OCI-LY1 (cell line): ENCODE results near the gene TLCD1.

Source experiments
- H2AFZ ChIP-seq: fragments of 200-600 bp; sonication (generic), shearing (Covaris generic); 2 replicates; pipeline ENCODE4 v1.6.0; 2014; ENCODE audit warnings: antibody characterized with exemption, mild to moderate bottlenecking, low read length
- H3F3A ChIP-seq: fragments of 200-600 bp; sonication (generic), shearing (Covaris generic); 2 replicates; pipeline ENCODE4 v1.6.0; 2014; ENCODE audit warnings: mild to moderate bottlenecking, antibody characterized with exemption, low read length, moderate library complexity; ENCODE audit not compliant: insufficient read depth
- H3K27ac ChIP-seq: fragments of 200-600 bp; sonication (generic); 2 replicates; pipeline ENCODE4 v1.5.1; 2014; ENCODE audit warnings: low read length, mixed run types, mild to moderate bottlenecking, low read depth; ENCODE audit not compliant: poor library complexity, severe bottlenecking
- H3K27me3 ChIP-seq: fragments of 200-600 bp; sonication (generic); 2 replicates; pipeline ENCODE4 v1.6.0; 2014; ENCODE audit warnings: antibody characterized with exemption, mild to moderate bottlenecking, low read length, moderate library complexity; ENCODE audit not compliant: insufficient read depth
- H3K36me3 ChIP-seq: fragments of 200-600 bp; sonication (generic); 2 replicates; pipeline ENCODE4 v1.6.1; 2014; ENCODE audit warnings: mild to moderate bottlenecking, antibody characterized with exemption, low read length, moderate library complexity, mixed read lengths; ENCODE audit not compliant: insufficient read depth
- H3K4me1 ChIP-seq: fragments of 200-600 bp; sonication (generic); 2 replicates; pipeline ENCODE4 v1.5.1; 2014; ENCODE audit warnings: mild to moderate bottlenecking, low read length, moderate library complexity; ENCODE audit not compliant: insufficient read depth, severe bottlenecking
- H3K4me2 ChIP-seq: fragments of 200-600 bp; sonication (generic), shearing (Covaris generic); 2 replicates; pipeline ENCODE4 v1.6.1; 2014; ENCODE audit warnings: low read length
- H3K4me3 ChIP-seq: fragments of 200-600 bp; sonication (generic); 2 replicates; pipeline ENCODE4 v1.5.1; 2014; ENCODE audit warnings: low read length, low read depth, mild to moderate bottlenecking, mixed read lengths; ENCODE audit not compliant: poor library complexity, severe bottlenecking
- H3K79me2 ChIP-seq: fragments of 200-600 bp; shearing (Covaris generic); 2 replicates; pipeline ENCODE4 v1.6.1; 2016; ENCODE audit warnings: mixed run types, low read length, mixed read lengths; ENCODE audit not compliant: insufficient read depth
- H3K9ac ChIP-seq: fragments of 200-600 bp; sonication (generic), shearing (Covaris generic); 2 replicates; pipeline ENCODE4 v1.6.1; 2014; ENCODE audit warnings: mild to moderate bottlenecking, low read length, mixed read lengths
- H3K9me2 ChIP-seq: fragments of 200-600 bp; sonication (generic), shearing (Covaris generic); 2 replicates; pipeline ENCODE4 v1.6.1; 2014; ENCODE audit warnings: low read depth, mild to moderate bottlenecking, low read length, mixed read lengths
- H3K9me3 ChIP-seq: fragments of 200-600 bp; shearing (Covaris generic); 2 replicates; pipeline ENCODE4 v1.6.1; 2014; ENCODE audit warnings: low read length, mixed read lengths
- H4K20me1 ChIP-seq: fragments of 200-600 bp; sonication (generic), shearing (Covaris generic); 2 replicates; pipeline ENCODE4 v1.6.0; 2016; ENCODE audit warnings: mild to moderate bottlenecking, low read length; ENCODE audit not compliant: insufficient read depth
- EZH2 ChIP-seq: fragments of 200-600 bp; sonication (generic), shearing (Covaris generic); IDR thresholded peaks from 2 replicates; pipeline ENCODE4 v1.8.0; 2017; ENCODE audit warnings: borderline replicate concordance, mixed run types, mild to moderate bottlenecking, antibody characterized with exemption, low read length, moderate library complexity, mixed read lengths
- TF ChIP-seq, protein P1 (sequence below): fragments of 200-600 bp; sonication (generic), shearing (Covaris generic); IDR thresholded peaks from 2 replicates; pipeline ENCODE4 v1.5.1; 2017; ENCODE audit warnings: mild to moderate bottlenecking, antibody characterized with exemption, low read length, moderate library complexity, mixed read lengths

TLCD1 gene, protein sequence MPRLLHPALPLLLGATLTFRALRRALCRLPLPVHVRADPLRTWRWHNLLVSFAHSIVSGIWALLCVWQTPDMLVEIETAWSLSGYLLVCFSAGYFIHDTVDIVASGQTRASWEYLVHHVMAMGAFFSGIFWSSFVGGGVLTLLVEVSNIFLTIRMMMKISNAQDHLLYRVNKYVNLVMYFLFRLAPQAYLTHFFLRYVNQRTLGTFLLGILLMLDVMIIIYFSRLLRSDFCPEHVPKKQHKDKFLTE

DNA sequence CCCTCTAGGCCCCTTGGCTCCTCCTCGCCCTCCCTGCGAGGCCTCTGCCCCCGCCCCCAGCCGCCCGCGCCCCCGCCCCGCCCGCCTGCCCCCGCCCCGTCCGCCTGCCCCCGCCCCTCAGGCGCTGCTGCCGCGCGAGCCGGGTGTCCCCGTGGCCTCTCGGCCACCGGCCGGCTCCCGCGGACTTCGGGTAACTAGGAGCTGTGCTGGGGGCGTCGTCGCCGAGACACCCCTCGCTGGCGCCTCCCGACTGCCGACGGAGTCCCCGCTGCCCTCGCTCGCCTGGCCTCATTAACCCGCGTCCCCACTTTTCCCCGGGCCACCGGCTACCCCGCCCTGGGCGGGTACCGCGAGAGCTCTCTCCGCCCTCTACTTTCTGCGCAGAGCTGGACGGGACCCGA, at the start of gene TLCD1:
TLCD1 (minus strand) TSS at position 8 of the 401 bp plus-strand sequence. CDS start 136 bp downstream, outside the sequence.
- peak within 1 kb of the TSS; percentile 91 for H3K4me2 ChIP-seq
- peaks cover 20% of the 10 kb centered on the region for H3F3A ChIP-seq
- peaks cover 4% of the 10 kb centered on the region for H3K79me2 ChIP-seq
- no peaks in the 10 kb centered on the region for H4K20me1 ChIP-seq
- no peaks in the 10 kb centered on the region for H3K27me3 ChIP-seq
- H3K36me3 ChIP-seq, result peaks cover 43% of the 10 kb centered on the region
- H3K9me3 ChIP-seq, result no peaks in the 10 kb centered on the region
- no peak within 1 kb of the TSS for H2AFZ ChIP-seq
- no peak for TF ChIP-seq EZH2
- H3K4me1 ChIP-seq, result peaks cover 62% of the 10 kb centered on the region
- peak within 1 kb of the TSS; percentile 97 for H3K27ac ChIP-seq
- no peaks in the 10 kb centered on the region for H3K9me2 ChIP-seq
- peak within 1 kb of the TSS; percentile 66 for H3K4me3 ChIP-seq
- H3K9ac ChIP-seq, result peak within 1 kb of the TSS; percentile 78

DNA sequence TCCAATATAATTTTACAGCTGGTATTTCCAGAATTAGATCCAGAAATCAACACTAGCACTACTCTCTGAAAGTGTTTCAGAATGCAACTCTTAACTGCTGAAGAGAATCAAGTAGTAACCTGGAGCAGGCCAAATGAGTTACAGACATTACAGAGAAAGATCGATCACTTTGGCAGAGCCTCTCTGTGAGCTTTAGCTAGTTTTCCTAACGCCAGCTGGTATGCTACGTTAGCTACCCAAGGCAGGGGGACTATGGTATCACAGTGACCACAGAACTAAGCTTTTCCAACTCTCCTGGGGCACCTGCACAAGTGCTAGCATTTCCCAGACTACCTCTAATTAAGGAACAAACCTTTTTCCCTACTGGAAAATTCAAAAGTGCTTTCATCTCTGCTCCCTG, 48.2 kb upstream of the TLCD1 start:
- peaks cover 11% of the 10 kb centered on the region; the same call in 1 of the 2 replicates for H3K36me3 ChIP-seq
- H3F3A ChIP-seq, result no peaks in the 10 kb centered on the region
- H2AFZ ChIP-seq, result no peak overlapping the region
- no peak overlapping the region for H3K4me3 ChIP-seq
- H3K27ac ChIP-seq, result no peak overlapping the region
- H3K9me2 ChIP-seq, result no peaks in the 10 kb centered on the region
- H3K9me3 ChIP-seq, result no peaks in the 10 kb centered on the region
- H4K20me1 ChIP-seq, result no peaks in the 10 kb centered on the region
- no peak overlapping the region for H3K9ac ChIP-seq
- TF ChIP-seq, protein P1, sequence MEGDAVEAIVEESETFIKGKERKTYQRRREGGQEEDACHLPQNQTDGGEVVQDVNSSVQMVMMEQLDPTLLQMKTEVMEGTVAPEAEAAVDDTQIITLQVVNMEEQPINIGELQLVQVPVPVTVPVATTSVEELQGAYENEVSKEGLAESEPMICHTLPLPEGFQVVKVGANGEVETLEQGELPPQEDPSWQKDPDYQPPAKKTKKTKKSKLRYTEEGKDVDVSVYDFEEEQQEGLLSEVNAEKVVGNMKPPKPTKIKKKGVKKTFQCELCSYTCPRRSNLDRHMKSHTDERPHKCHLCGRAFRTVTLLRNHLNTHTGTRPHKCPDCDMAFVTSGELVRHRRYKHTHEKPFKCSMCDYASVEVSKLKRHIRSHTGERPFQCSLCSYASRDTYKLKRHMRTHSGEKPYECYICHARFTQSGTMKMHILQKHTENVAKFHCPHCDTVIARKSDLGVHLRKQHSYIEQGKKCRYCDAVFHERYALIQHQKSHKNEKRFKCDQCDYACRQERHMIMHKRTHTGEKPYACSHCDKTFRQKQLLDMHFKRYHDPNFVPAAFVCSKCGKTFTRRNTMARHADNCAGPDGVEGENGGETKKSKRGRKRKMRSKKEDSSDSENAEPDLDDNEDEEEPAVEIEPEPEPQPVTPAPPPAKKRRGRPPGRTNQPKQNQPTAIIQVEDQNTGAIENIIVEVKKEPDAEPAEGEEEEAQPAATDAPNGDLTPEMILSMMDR, result no peak
- no peak for TF ChIP-seq EZH2
- peaks cover 22% of the 10 kb centered on the region for H3K79me2 ChIP-seq
- H3K4me2 ChIP-seq, result no peak overlapping the region
- H3K4me1 ChIP-seq, result no peaks in the 10 kb centered on the region
- no peaks in the 10 kb centered on the region for H3K27me3 ChIP-seq

DNA sequence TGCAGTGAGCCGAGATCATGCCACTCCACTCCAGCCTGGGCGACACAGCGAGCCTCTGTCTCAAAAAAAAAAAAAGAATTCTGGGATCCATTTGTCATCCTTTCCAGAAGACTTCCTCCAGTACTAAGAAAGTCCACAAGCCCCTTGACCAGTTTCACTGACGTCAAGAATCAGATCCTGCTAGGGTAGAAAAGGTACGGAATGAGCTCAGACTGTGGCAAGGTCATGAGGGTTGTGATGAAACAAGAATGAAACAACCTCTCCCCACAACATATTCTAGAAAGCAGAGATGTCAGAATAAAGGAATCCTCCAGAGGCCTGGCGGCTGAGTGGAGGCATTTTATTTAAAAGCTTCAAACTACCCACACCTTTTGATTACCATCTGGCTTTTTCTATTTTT, 47.7 kb upstream of the TLCD1 start:
- Histone ChIP-seq H2AFZ (no peak overlapping the region), H4K20me1 (no peaks in the 10 kb centered on the region), H3K9me3 (no peaks in the 10 kb centered on the region), H3K9ac (no peak overlapping the region), H3K4me3 (no peak overlapping the region), H3K27ac (no peak overlapping the region), H3K27me3 (no peaks in the 10 kb centered on the region), H3K36me3 (peaks cover 11% of the 10 kb centered on the region; the same call in 1 of the 2 replicates), H3K4me1 (no peaks in the 10 kb centered on the region), H3K9me2 (no peaks in the 10 kb centered on the region), H3K79me2 (peaks cover 22% of the 10 kb centered on the region), H3F3A (no peaks in the 10 kb centered on the region), H3K4me2 (no peak overlapping the region)
- TF ChIP-seq, protein P1, result no peak
- TF ChIP-seq EZH2, result no peak

DNA sequence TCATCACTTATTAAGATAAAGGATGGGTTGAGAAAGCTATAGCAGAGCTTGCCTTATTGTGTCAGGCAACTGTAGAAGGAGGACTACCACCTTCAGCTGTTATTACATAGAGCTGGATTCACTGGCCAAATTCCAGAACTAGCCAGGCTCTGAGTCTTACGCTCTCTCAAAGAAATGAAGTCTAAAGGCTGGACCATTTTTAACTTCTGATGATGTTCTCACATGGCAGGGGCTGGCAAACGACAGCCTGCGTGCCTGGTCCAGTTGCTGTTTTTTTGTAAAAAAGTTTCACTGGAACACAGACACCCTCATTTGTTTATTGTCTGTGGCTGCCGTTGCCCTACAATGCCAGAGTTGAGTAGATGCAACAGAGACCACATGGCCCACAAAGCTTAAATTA, 39.0 kb upstream of the TLCD1 start:
- TF ChIP-seq, protein P1, result no peak
- no peak for TF ChIP-seq EZH2
- H3K9me2 ChIP-seq, result no peaks in the 10 kb centered on the region
- H3K79me2 ChIP-seq, result no peaks in the 10 kb centered on the region; the same call in 1 of the 2 replicates
- no peak overlapping the region for H3K4me2 ChIP-seq
- H4K20me1 ChIP-seq, result 0 out of 2 replicates have a peak, but pooled peaks cover 3% of the 10 kb centered on the region
- H3K36me3 ChIP-seq, result peaks cover 38% of the 10 kb centered on the region
- no peaks in the 10 kb centered on the region for H3K27me3 ChIP-seq
- H3K4me3 ChIP-seq, result no peak overlapping the region
- H2AFZ ChIP-seq, result no peak overlapping the region
- H3K4me1 ChIP-seq, result peaks cover 7% of the 10 kb centered on the region
- no peaks in the 10 kb centered on the region for H3F3A ChIP-seq
- H3K9me3 ChIP-seq, result no peaks in the 10 kb centered on the region
- H3K9ac ChIP-seq, result no peak overlapping the region
- peak overlapping the region; percentile 10 for H3K27ac ChIP-seq
